VCaP (cell line): ENCODE results near the gene ZNF19.
"Not testable (repeated sequence)": the region's sequence is repeated elsewhere in the genome, so short reads cannot be mapped to it uniquely, and the experiment has no call there.

Source experiments
- H3K27ac ChIP-seq: fragments of 450-650 bp; 2 replicates; pipeline ENCODE4 v1.5.1; 2017
- TF ChIP-seq, protein P1 (sequence below): fragments of 450-650 bp; conservative IDR thresholded peaks from 2 replicates; pipeline ENCODE4 v1.5.1; 2017; ENCODE audit warnings: mild to moderate bottlenecking, moderate library complexity

Gene ZNF19

DNA sequence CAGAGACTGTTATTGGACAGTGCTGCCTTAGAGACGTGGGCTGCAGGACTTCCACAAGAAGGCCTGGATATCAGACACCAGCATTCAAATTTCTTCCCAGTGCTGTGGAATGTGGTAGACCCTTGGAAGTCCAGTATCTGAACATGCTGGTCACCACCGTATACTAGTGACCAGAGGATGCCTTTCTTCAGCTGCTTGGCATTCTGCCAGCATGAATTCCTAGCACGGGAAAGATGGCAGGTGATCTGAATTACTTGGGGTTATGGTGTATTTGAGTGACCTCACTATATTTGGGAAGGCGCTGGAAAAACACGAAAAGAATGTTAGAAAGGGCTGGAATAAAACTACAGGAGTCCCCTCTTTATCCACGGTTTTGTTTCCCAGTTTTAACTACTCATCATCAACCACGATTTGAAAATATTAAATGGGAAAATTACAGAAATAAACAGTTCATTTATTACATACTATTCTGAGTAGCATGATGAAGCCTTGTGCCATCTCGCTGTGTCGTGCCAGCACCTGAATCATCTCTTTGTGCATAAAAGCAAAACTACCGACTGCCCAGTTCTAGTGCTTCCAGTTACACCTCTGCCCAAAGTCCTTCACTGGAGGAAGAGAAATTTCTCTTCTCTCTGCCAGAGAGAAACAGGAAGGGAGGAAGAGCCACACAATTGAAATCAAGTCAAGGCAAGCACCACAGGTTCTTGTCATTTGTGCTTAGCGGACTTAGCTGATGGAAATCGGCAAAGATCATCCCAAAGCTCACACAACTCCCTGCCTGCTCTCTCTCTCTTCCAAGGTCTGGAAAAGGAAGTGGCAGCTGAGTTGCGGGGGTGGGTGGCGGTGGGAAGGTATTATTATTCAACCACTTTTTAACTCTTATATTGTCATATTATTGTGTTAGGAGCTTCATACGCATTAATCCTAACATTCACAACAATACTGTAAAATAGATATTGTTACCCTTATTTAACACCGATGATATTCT lies 35.7 kb upstream of the ZNF19 start:
- H3K27ac ChIP-seq = no peak overlapping the region
- TF ChIP-seq, protein P1, sequence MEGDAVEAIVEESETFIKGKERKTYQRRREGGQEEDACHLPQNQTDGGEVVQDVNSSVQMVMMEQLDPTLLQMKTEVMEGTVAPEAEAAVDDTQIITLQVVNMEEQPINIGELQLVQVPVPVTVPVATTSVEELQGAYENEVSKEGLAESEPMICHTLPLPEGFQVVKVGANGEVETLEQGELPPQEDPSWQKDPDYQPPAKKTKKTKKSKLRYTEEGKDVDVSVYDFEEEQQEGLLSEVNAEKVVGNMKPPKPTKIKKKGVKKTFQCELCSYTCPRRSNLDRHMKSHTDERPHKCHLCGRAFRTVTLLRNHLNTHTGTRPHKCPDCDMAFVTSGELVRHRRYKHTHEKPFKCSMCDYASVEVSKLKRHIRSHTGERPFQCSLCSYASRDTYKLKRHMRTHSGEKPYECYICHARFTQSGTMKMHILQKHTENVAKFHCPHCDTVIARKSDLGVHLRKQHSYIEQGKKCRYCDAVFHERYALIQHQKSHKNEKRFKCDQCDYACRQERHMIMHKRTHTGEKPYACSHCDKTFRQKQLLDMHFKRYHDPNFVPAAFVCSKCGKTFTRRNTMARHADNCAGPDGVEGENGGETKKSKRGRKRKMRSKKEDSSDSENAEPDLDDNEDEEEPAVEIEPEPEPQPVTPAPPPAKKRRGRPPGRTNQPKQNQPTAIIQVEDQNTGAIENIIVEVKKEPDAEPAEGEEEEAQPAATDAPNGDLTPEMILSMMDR = no peak

DNA sequence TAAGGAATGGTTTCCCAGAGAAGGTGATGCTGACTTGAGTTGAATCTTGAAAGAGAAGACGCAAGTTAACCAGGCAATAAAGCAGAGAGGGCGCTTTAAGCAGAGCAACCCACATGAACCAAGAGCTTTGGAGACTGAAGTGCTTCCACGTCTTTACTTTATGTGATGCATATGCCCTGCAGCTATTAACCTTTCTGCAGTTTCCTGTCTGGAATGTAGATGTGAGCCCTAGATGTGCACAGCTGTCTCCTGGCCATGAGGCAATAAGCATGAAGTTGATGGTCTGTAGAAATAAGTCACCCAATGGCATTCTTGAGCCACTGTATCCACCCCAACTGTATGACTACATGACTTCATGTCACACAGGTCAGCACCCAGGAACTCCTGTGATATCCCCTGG lies 31.4 kb upstream of the ZNF19 start:
- no peak overlapping the region for H3K27ac ChIP-seq
- TF ChIP-seq, protein P1 = no peak

DNA sequence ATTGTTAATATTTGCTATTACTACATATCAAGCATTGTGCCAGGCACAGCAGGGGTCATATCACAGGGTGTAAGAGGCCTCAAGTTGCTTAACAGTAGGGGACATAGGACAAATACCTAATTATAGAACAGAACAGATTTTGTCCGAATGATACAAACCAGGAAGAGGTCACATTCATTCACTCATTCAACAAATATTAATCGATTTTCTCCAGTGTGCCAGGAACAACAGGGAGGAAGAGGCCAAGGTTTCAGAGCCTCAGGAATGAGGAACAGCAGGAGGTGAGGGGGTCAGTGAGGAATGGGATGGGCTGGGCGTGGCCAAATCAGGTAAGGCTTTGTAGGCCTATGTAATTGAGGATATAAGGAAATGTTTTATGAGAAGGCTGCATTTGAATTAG lies 25.9 kb upstream of the ZNF19 start:
- TF ChIP-seq, protein P1 = no peak
- no peak overlapping the region for H3K27ac ChIP-seq

DNA sequence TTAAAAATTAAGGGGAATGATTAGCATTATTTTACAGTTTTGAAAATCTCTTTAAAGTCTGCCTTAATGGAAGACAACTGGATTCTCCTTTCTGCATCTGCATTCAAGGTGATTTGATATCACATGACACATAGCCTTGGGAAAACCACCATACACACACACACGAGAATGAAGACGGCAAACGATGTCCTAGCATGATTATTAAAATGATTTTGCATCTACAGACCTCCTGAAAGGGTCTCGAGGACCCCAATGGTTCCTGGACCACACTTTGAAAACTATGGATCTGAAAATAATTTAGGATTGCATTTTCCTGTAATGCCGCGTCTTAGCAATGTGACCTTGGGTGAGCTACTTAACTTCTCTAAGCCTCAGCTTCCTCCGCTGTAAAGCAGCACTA lies 25.4 kb upstream of the ZNF19 start:
- H3K27ac ChIP-seq = no peak overlapping the region
- TF ChIP-seq, protein P1 = no peak

DNA sequence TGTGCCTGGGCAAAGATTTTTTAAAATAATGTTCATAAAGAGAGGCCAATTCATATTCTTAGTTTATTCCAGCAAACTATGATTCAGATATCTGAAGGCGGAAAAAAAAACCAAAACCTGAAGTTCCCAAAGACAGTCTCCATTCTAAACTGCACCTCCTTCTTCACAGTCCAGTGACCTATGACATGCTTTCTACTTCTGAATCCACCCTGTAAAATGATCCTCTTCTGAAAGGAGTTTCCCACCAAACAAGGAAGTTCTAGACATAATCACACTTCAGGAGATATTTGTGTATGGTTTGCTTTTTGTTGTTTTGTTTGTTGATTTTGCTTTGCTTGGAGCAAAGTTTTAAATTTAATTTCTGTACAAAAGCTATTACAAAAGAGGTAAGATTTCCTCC lies 24.2 kb upstream of the ZNF19 start:
- TF ChIP-seq, protein P1 = no peak
- no peak overlapping the region for H3K27ac ChIP-seq

DNA sequence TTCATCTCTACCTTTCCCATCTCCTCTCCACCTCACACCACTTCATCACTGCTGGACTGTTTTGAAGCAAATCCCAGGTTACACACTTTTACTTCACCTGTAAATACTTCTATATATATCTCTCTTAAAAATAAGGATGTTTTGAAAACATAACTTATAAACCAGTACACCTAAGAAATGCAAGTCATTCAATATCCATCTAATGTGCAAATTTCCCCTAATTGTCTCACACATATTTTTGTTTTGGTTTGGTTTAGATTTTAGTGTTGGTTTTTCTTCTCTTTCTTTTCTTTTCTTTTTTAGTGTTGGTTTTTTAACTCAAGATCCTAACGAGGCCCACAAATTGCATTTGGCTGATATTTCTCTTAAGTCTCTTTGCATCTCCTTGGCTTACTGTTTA lies 17.9 kb upstream of the ZNF19 start:
- no peak overlapping the region for H3K27ac ChIP-seq
- TF ChIP-seq, protein P1 = no peak

DNA sequence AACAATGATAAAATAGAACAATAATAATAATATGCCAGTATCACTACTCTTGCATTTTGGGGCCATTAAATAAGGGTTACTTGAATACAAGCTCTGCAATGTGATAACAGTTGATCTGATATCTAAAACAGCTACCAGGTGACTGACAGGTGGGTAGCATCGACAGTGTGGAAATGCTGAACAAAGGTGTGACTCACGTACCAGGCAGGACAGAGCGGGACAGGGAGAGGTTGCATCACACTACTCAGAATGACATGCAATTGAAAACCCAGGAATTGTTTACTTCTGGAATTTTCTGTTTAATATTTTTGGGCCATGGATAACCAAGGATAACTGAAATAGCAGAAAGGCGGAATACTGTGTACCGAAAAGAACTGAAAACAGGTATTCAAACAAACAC lies 15.8 kb upstream of the ZNF19 start:
- no peak overlapping the region for H3K27ac ChIP-seq
- TF ChIP-seq, protein P1 = no peak

DNA sequence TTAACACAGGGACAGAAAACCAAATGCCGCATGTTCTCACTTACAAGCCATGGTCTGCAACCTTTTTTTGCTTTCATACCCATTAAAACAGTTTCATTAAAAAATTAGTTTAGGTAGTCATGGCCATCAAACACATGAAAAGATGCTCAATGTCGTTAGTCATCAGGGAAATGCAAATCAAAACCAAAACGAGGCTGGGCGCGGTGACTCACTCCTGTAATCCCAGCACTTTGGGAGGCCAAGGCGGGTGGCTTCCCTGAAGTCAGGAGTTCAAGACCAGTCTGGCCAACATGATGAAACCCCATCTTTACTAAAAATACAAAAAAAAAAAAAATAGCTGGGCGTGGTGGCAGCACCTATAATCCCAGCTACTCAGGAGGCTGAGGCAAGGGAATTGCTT lies 14.9 kb upstream of the ZNF19 start:
- not testable (repeated sequence) for H3K27ac ChIP-seq
